ENCODE measurements around the gene RPS6KB1. TPM values are rescaled to one million over a fixed set of nuclear protein-coding genes. Genes with fewer than 3 reads are reported as not detected.
A peak's percentile ranks its signal among the peaks of the same experiment; 100 is the strongest.

RPS6KB1 gene
- total RNA-seq, 1 donor from 2014 or later, result 20.3 TPM

- DNase-seq, result no peak
- Histone ChIP-seq H3K4me3 (peak overlapping the region; percentile 85), H3K9me3 (replicated peaks) (no peaks in the 10 kb centered on the region), H3K27ac (replicated peaks) (peak overlapping the region; percentile 91), H3K4me1 (peaks cover 48% of the 10 kb centered on the region), H3K36me3 (peaks cover 13% of the 10 kb centered on the region), H3K27me3 (ENCODE audit: low read depth) (no peaks in the 10 kb centered on the region)
- intact Hi-C loops (cut with micrococcal nuclease), result no loop called here
- TF ChIP-seq CTCF (IDR thresholded peaks at IDR 0.05; ENCODE audit: borderline replicate concordance), result no peak
Measured at GRCh38 chr17:59892251-59892923, 534 bp upstream of the RPS6KB1 start.

- H3K27ac ChIP-seq (replicated peaks), result peak overlapping the region; percentile 91
- peak; percentile 19 for TF ChIP-seq CTCF (IDR thresholded peaks at IDR 0.05; ENCODE audit: borderline replicate concordance)
- no peaks in the 10 kb centered on the region for H3K9me3 ChIP-seq (replicated peaks)
- DNase-seq, result no peak
- H3K27me3 ChIP-seq (ENCODE audit: low read depth), result no peaks in the 10 kb centered on the region
- peaks cover 58% of the 10 kb centered on the region for H3K4me1 ChIP-seq
- intact Hi-C loops (cut with micrococcal nuclease), result no loop called here
- peaks cover under 1% of the 10 kb centered on the region for H3K36me3 ChIP-seq
- peak overlapping the region; percentile 85 for H3K4me3 ChIP-seq
Measured at GRCh38 chr17:59893676-59894100, 767 bp downstream of the RPS6KB1 start.

GRCh38 chr17:59897090-59897489, 4.2 kb downstream of the RPS6KB1 start:
- Histone ChIP-seq H3K27me3 (ENCODE audit: low read depth) (no peaks in the 10 kb centered on the region), H3K9me3 (replicated peaks) (no peaks in the 10 kb centered on the region), H3K36me3 (no peaks in the 10 kb centered on the region), H3K27ac (replicated peaks) (no peak overlapping the region), H3K4me3 (no peak overlapping the region), H3K4me1 (peaks cover 50% of the 10 kb centered on the region)
- TF ChIP-seq CTCF (IDR thresholded peaks at IDR 0.05; ENCODE audit: borderline replicate concordance), result no peak
- no peak for DNase-seq
- intact Hi-C loops (cut with micrococcal nuclease), result no loop called here

DNA sequence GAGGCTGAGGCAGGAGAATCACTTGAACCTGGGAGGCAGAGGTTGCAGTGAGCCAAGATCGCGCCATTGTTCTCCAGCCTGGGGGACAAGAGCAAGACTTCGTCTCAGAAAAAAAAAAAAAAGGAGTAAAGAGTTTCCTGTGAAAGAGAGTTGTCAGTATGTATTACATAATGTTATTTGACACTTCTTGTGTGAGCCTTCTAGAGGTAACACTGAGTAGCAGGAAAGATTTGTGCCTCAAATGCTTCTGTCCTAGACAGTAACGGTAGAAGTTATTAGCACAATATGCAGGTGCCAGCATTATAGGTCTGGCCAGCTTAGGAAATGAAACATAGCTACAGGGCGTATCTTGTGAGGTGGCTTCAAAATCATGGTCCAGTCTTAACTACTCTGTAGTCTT, 6.2 kb downstream of the RPS6KB1 start:
- H3K4me3 ChIP-seq, result no peak overlapping the region
- no peaks in the 10 kb centered on the region for H3K9me3 ChIP-seq (replicated peaks)
- no peaks in the 10 kb centered on the region for H3K27me3 ChIP-seq (ENCODE audit: low read depth)
- peaks cover 35% of the 10 kb centered on the region for H3K4me1 ChIP-seq
- H3K36me3 ChIP-seq, result no peaks in the 10 kb centered on the region
- intact Hi-C loops (cut with micrococcal nuclease), result no loop called here
- no peak for DNase-seq
- peak overlapping the region; percentile 16 for H3K27ac ChIP-seq (replicated peaks)
- peak; percentile 39 for TF ChIP-seq CTCF (IDR thresholded peaks at IDR 0.05; ENCODE audit: borderline replicate concordance)

- Histone ChIP-seq H3K36me3 (no peaks in the 10 kb centered on the region), H3K27ac (replicated peaks) (no peak overlapping the region), H3K4me1 (peaks cover 19% of the 10 kb centered on the region), H3K27me3 (ENCODE audit: low read depth) (no peaks in the 10 kb centered on the region), H3K4me3 (no peak overlapping the region), H3K9me3 (replicated peaks) (no peaks in the 10 kb centered on the region)
- intact Hi-C loops (cut with micrococcal nuclease), result no loop called here
- no peak for TF ChIP-seq CTCF (IDR thresholded peaks at IDR 0.05; ENCODE audit: borderline replicate concordance)
- DNase-seq, result no peak
Measured at GRCh38 chr17:59901604-59902003, 8.7 kb downstream of the RPS6KB1 start.
